Astrocyte (in vitro differentiated cells and primary cell): ENCODE measurements around the gene CFAP97. TPM values are rescaled to one million over a fixed set of nuclear protein-coding genes. Genes with fewer than 3 reads are reported as not detected.

Experiments
- DNase-seq: peaks from one replicate; pipeline ENCODE4 v3.0.0-alpha.2; 2010; ENCODE audit warnings: low read depth
- FAIRE-seq: peaks from 2 replicates; lab custom pipeline; 2011; peaks lifted over from hg19 to GRCh38; lab: Jason Lieb, UNC
- H2AFZ ChIP-seq: 2 replicates; pipeline ENCODE4 v1.6.0; 2012; ENCODE audit warnings: low read depth, low read length, inconsistent platforms
- H3K27ac ChIP-seq: 2 replicates; pipeline ENCODE4 v1.5.1; 2011; ENCODE audit warnings: low read depth, low read length, inconsistent platforms
- H3K27me3 ChIP-seq: 2 replicates; pipeline ENCODE4 v1.6.0; 2011; ENCODE audit warnings: low read length, inconsistent platforms; ENCODE audit not compliant: insufficient read depth
- H3K36me3 ChIP-seq: 2 replicates; pipeline ENCODE4 v1.5.1; 2011; ENCODE audit warnings: low read length, inconsistent platforms; ENCODE audit not compliant: insufficient read depth
- H3K4me1 ChIP-seq: 2 replicates; pipeline ENCODE4 v1.5.1; 2011; ENCODE audit warnings: low read length, inconsistent platforms; ENCODE audit not compliant: insufficient read depth
- H3K4me2 ChIP-seq: 2 replicates; pipeline ENCODE4 v1.6.0; 2012; ENCODE audit warnings: low read length, inconsistent platforms
- H3K4me3 ChIP-seq: 2 replicates; pipeline ENCODE4 v1.5.1; 2011; ENCODE audit warnings: low read depth, mild to moderate bottlenecking, low read length, inconsistent platforms; ENCODE audit not compliant: insufficient read depth
- H3K79me2 ChIP-seq: 2 replicates; pipeline ENCODE4 v1.6.0; 2012; ENCODE audit warnings: mild to moderate bottlenecking, low read length, inconsistent platforms; ENCODE audit not compliant: insufficient read depth
- H3K9ac ChIP-seq: 2 replicates; pipeline ENCODE4 v1.6.0; 2012; ENCODE audit warnings: mild to moderate bottlenecking, low read length, inconsistent platforms
- H3K9me3 ChIP-seq: 2 replicates; pipeline ENCODE4 v1.5.1; 2012; ENCODE audit warnings: low read depth, mild to moderate bottlenecking, low read length, inconsistent platforms; ENCODE audit not compliant: insufficient read depth
- H4K20me1 ChIP-seq: 2 replicates; pipeline ENCODE4 v1.6.0; 2012; ENCODE audit warnings: low read length, inconsistent platforms; ENCODE audit not compliant: insufficient read depth
- H3K27ac Mint-ChIP-seq: one replicate; pipeline ENCODE4 v1.8.0; 2021; ENCODE audit warnings: mild to moderate bottlenecking, mixed read lengths; ENCODE audit not compliant: unreplicated experiment
- H3K27me3 Mint-ChIP-seq: one replicate; pipeline ENCODE4 v1.8.0; 2021; ENCODE audit warnings: low read depth, mixed read lengths; ENCODE audit not compliant: unreplicated experiment
- H3K36me3 Mint-ChIP-seq: one replicate; pipeline ENCODE4 v1.8.0; 2021; ENCODE audit warnings: low read depth, mixed read lengths; ENCODE audit not compliant: unreplicated experiment
- H3K4me1 Mint-ChIP-seq: one replicate; pipeline ENCODE4 v1.8.0; 2021; ENCODE audit warnings: low read depth, mixed read lengths; ENCODE audit not compliant: unreplicated experiment
- H3K4me3 Mint-ChIP-seq: one replicate; pipeline ENCODE4 v1.8.0; 2021; ENCODE audit warnings: mild to moderate bottlenecking, moderate library complexity, mixed read lengths; ENCODE audit not compliant: unreplicated experiment
- H3K9me3 Mint-ChIP-seq: one replicate; pipeline ENCODE4 v1.8.0; 2021; ENCODE audit warnings: mild to moderate bottlenecking, mixed read lengths; ENCODE audit not compliant: unreplicated experiment
- EZH2 ChIP-seq: IDR thresholded peaks from 2 replicates; pipeline ENCODE4 v1.6.1; 2012; ENCODE audit warnings: mild to moderate bottlenecking, low read length, inconsistent platforms; ENCODE audit not compliant: insufficient read depth
- total RNA-seq: library from RNA; stranded (reverse); gene quantifications from 2 replicates; pipeline ENCODE4 v1.2.1, GENCODE V29; 2021
- TF ChIP-seq, protein P1 (sequence below): IDR thresholded peaks from 2 replicates; pipeline ENCODE4 v1.5.1; 2011; ENCODE audit warnings: low read depth, mild to moderate bottlenecking, inconsistent platforms, low read length, moderate library complexity; ENCODE audit not compliant: insufficient read depth

CFAP97 gene
- total RNA-seq, 1 donor from 2014 or later = 22.7 TPM

- Mint-ChIP-seq H3K36me3 (peaks cover 10% of the 10 kb centered on the region), H3K4me3 (no peak overlapping the region), H3K4me1 (peaks cover 15% of the 10 kb centered on the region), H3K9me3 (peaks cover 5% of the 10 kb centered on the region), H3K27ac (no peak overlapping the region), H3K27me3 (no peaks in the 10 kb centered on the region)
- Histone ChIP-seq H3K36me3 (no peaks in the 10 kb centered on the region), H3K9me3 (no peaks in the 10 kb centered on the region), H2AFZ (no peak overlapping the region), H3K4me3 (no peak overlapping the region), H4K20me1 (peaks cover 17% of the 10 kb centered on the region), H3K9ac (no peak overlapping the region), H3K79me2 (peaks cover 43% of the 10 kb centered on the region), H3K27me3 (no peaks in the 10 kb centered on the region), H3K27ac (no peak overlapping the region), H3K4me1 (peaks cover 17% of the 10 kb centered on the region), H3K4me2 (no peak overlapping the region)
- TF ChIP-seq, protein P1, sequence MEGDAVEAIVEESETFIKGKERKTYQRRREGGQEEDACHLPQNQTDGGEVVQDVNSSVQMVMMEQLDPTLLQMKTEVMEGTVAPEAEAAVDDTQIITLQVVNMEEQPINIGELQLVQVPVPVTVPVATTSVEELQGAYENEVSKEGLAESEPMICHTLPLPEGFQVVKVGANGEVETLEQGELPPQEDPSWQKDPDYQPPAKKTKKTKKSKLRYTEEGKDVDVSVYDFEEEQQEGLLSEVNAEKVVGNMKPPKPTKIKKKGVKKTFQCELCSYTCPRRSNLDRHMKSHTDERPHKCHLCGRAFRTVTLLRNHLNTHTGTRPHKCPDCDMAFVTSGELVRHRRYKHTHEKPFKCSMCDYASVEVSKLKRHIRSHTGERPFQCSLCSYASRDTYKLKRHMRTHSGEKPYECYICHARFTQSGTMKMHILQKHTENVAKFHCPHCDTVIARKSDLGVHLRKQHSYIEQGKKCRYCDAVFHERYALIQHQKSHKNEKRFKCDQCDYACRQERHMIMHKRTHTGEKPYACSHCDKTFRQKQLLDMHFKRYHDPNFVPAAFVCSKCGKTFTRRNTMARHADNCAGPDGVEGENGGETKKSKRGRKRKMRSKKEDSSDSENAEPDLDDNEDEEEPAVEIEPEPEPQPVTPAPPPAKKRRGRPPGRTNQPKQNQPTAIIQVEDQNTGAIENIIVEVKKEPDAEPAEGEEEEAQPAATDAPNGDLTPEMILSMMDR = no peak
- no peak for TF ChIP-seq EZH2
- DNase-seq (peak; percentile 51), FAIRE-seq (no peak)
Measured at GRCh38 chr4:185235843-185236503, 32.2 kb upstream of the CFAP97 start.

DNA sequence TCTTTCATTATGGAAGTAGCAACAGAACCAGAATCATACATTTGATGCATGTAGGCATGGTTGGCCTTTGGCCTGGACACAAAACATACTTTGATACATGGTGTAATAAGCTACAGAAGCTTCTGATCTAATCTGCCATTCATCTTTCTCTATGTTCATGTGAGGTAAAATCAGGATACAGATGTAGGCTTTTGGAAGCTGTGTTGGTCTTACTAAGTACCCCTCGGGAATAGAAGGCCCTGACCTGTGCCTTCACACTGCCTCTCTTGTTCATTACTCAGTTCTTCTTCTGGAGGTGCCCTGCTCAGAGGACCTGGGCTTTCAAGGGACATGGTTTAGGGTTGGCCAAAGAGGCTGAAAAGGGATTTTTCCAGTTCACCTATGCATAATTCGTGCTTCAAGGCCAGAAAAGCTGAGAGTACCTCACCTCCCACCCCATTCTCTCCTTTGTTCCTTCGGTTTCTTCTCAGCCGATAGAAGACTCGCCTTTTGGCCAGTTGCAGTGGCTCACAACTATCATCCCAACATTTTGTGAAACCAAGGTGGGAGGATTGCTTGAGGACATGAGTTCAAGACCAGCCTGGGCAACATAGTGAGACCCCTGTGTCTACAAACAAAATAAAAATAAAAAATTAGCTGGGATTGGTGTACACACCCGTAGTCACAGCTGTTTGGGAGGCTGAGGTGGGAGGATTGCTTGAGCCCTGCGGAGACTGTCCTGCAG lies 31.5 kb upstream of the CFAP97 start:
- Mint-ChIP-seq H3K4me3 (peak overlapping the region; percentile 50), H3K27ac (no peak overlapping the region), H3K9me3 (peaks cover 5% of the 10 kb centered on the region), H3K4me1 (peaks cover 15% of the 10 kb centered on the region), H3K36me3 (peaks cover 10% of the 10 kb centered on the region), H3K27me3 (no peaks in the 10 kb centered on the region)
- Histone ChIP-seq H2AFZ (no peak overlapping the region), H3K4me2 (no peak overlapping the region), H3K4me3 (no peak overlapping the region), H3K9ac (no peak overlapping the region), H3K4me1 (peaks cover 17% of the 10 kb centered on the region), H3K27ac (no peak overlapping the region), H3K79me2 (peaks cover 47% of the 10 kb centered on the region), H3K36me3 (no peaks in the 10 kb centered on the region), H3K9me3 (no peaks in the 10 kb centered on the region), H4K20me1 (peaks cover 17% of the 10 kb centered on the region), H3K27me3 (no peaks in the 10 kb centered on the region)
- no peak for DNase-seq
- TF ChIP-seq, protein P1 = no peak
- no peak for TF ChIP-seq EZH2
- no peak for FAIRE-seq
